Measurements from ENCODE around the gene CERS5. TPM values are rescaled to one million over a fixed set of nuclear protein-coding genes. Genes with fewer than 3 reads are reported as not detected.
"Not testable (repeated sequence)": the region's sequence is repeated elsewhere in the genome, so short reads cannot be mapped to it uniquely, and the experiment has no call there.

The CERS5 gene
- total RNA-seq, 6 donors from 2014 or later = 21.0 to 40.4 (median 35.8) TPM

- Histone ChIP-seq H3K27ac (peak overlapping the region; percentile 90 to 98 (median 97)), H3K4me1 (peaks cover 9 to 32% (median 15%) of the 10 kb centered on the region in 4 donors), H3K27me3 (no peaks in the 10 kb centered on the region), H3K9me3 (no peaks in the 10 kb centered on the region), H3K4me3 (peak overlapping the region; percentile 68 to 98 (median 86)), H3K36me3 (peaks cover 11 to 42% (median 33%) of the 10 kb centered on the region in 4 donors)
- WGBS, 2 donors = 9 to 18% methylated on average over 8 of the region's 8 CpGs
- TF ChIP-seq POLR2AphosphoS5 (IDR thresholded peaks at IDR 0.05) = no peak
- no peak for TF ChIP-seq EP300 (IDR thresholded peaks at IDR 0.05)
- TF ChIP-seq CTCF (IDR thresholded peaks at IDR 0.05) = no peak
- no peak for TF ChIP-seq POLR2A (IDR thresholded peaks at IDR 0.05)
- ATAC-seq (ENCODE audit: low FRiP score in 2 of 2) = no peak
- no peak for DNase-seq
These were observed 81.5 kb downstream of the CERS5 start for GRCh38 chr12:50085615-50086072.

- peak within 1 kb of the TSS; percentile 90 to 98 (median 97) for H3K27ac ChIP-seq
- 1% methylated on average over 15 to 41 of the region's 69 CpGs for WGBS, 2 donors
- H3K4me1 ChIP-seq = peaks cover 9 to 32% (median 15%) of the 10 kb centered on the region in 4 donors
- no peaks in the 10 kb centered on the region for H3K9me3 ChIP-seq
- ATAC-seq (ENCODE audit: low FRiP score in 2 of 2) = peak; percentile 90 to 96
- peaks cover 5 to 36% (median 27%) of the 10 kb centered on the region in 4 donors for H3K36me3 ChIP-seq
- TF ChIP-seq CTCF (IDR thresholded peaks at IDR 0.05) (peak in 4 of 6 experiments; percentile 5 to 53 (median 32)), POLR2AphosphoS5 (IDR thresholded peaks at IDR 0.05) (no peak)
- peak within 1 kb of the TSS; percentile 68 to 98 (median 86) for H3K4me3 ChIP-seq
- DNase-seq = peak; percentile 95 to 96
- no peaks in the 10 kb centered on the region for H3K27me3 ChIP-seq
These were observed 82.2 kb downstream of the CERS5 start, which contains the start of gene SMARCD1 for GRCh38 chr12:50084775-50085614. TSS of gene SMARCD1 (plus strand) at chr12:50085342. CDS start at chr12:50085370, 28 bp downstream.

GRCh38 chr12:50084409-50084774 lies 82.8 kb downstream of the CERS5 start:
- Histone ChIP-seq H3K4me3 (peak overlapping the region; percentile 68 to 98 (median 86)), H3K4me1 (peaks cover 9 to 32% (median 15%) of the 10 kb centered on the region in 4 donors), H3K36me3 (peaks cover 0 to 30% (median 21%) of the 10 kb centered on the region in 4 donors), H3K27ac (peak overlapping the region; percentile 90 to 98 (median 97))
- ATAC-seq (ENCODE audit: low FRiP score in 2 of 2); DNase-seq; H3K9me3 ChIP-seq; H3K27me3 ChIP-seq: not testable (repeated sequence)
- 38 to 39% methylated on average over 7 of the region's 7 CpGs for WGBS, 2 donors

- Histone ChIP-seq H3K4me1 (peaks cover 9 to 24% (median 14%) of the 10 kb centered on the region in 4 donors), H3K9me3 (no peaks in the 10 kb centered on the region), H3K36me3 (peaks cover 0 to 19% (median 12%) of the 10 kb centered on the region in 4 donors), H3K27ac (no peak overlapping the region), H3K4me3 (no peak overlapping the region), H3K27me3 (no peaks in the 10 kb centered on the region)
- ATAC-seq (ENCODE audit: low FRiP score in 2 of 2) (no peak), DNase-seq (no peak)
- WGBS, 2 donors = 95 to 100% methylated on average over 1 of the region's 1 CpG
- TF ChIP-seq CTCF (IDR thresholded peaks at IDR 0.05) = no peak
- TF ChIP-seq EP300 (IDR thresholded peaks at IDR 0.05) = no peak
These were observed 83.9 kb downstream of the CERS5 start for GRCh38 chr12:50083301-50083700.

- no peak overlapping the region for H3K4me3 ChIP-seq
- no peaks in the 10 kb centered on the region for H3K27me3 ChIP-seq
- 80 to 89% methylated on average over 7 of the region's 7 CpGs for WGBS, 2 donors
- no peak for DNase-seq
- no peak for TF ChIP-seq POLR2AphosphoS5 (IDR thresholded peaks at IDR 0.05)
- TF ChIP-seq POLR2A (IDR thresholded peaks at IDR 0.05) = no peak
- TF ChIP-seq EP300 (IDR thresholded peaks at IDR 0.05) = no peak
- no peak for TF ChIP-seq CTCF (IDR thresholded peaks at IDR 0.05)
- no peak for ATAC-seq (ENCODE audit: low FRiP score in 2 of 2)
- H3K4me1 ChIP-seq = peaks cover 9 to 24% (median 14%) of the 10 kb centered on the region in 4 donors
- no peak overlapping the region for H3K27ac ChIP-seq
- H3K9me3 ChIP-seq = no peaks in the 10 kb centered on the region
- H3K36me3 ChIP-seq = peaks cover 0 to 12% (median 9%) of the 10 kb centered on the region in 4 donors
These were observed 84.5 kb downstream of the CERS5 start for GRCh38 chr12:50082644-50083043.
